ENCODE results near the gene RFX8.

RFX8 gene

DNA sequence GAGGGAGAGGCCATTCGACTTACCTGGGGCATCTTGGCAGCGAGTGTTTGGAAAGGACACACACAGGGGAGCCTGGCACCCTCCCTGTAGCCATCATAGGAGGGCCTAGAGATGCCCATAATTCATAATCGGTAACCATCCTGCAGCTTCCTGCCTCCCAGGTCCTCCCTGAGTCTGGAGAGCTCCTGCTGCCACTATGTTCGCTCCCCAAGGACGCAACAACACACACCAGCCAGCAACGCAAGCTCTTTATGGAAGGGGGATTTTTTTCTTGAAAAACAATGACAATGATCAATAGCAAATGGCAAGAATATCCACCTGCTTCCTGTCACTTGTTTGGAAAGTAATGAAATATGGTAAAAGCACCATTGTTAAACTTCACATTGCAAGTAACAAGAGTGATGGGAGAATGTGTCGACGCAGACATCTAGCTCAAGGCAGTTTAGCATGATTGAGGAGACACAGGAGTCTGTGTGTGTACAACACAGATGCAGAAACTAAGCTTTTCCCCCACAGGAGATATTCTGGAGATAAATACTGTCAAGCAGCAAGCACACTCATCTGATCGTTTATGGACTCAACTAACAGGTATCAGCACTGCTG is 62.7 kb downstream of the RFX8 start:
- no peaks in the 10 kb centered on the region for H3K9me3 ChIP-seq (ENCODE audit: control insufficient read depth, low read length)
- no peak overlapping the region for H3K27ac ChIP-seq (ENCODE audit: low read depth, low read length, severe bottlenecking)
- no peaks in the 10 kb centered on the region for H3K36me3 ChIP-seq (ENCODE audit: control insufficient read depth, insufficient read depth, low read length)
- H3K4me3 ChIP-seq (ENCODE audit: extremely low read depth, insufficient read depth, low read length, poor library complexity, severe bottlenecking), result no peak overlapping the region
- WGBS, 2 experiments (ENCODE audit: insufficient coverage in 2 of 2), result 89 to 97% methylated on average over 3 to 6 of the region's 9 CpGs
- no peaks in the 10 kb centered on the region for H3K4me1 ChIP-seq (ENCODE audit: control insufficient read depth, insufficient read depth, low read length, poor library complexity, severe bottlenecking)

DNA sequence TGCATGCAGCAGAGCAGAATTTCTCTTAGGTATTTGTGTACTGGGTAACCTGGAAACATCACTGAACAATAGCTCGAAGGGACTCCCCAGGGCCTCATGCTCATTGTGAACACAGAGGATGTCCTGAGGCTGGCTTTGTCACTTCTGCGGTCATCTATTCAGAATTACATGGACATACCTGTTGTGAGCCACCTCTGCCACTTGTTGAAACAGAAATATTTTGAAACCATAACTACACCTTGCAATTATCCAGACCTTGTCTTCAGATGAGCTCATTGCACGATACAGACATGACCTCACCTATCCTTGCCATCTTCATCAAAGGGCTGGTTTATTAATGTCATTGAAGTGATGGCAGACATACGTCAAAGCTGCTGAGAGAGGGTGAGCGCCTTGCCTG is 64.2 kb downstream of the RFX8 start:
- Histone ChIP-seq H3K27ac (ENCODE audit: low read depth, low read length, severe bottlenecking) (no peak overlapping the region), H3K9me3 (ENCODE audit: control insufficient read depth, low read length) (no peaks in the 10 kb centered on the region), H3K4me1 (ENCODE audit: control insufficient read depth, insufficient read depth, low read length, poor library complexity, severe bottlenecking) (no peaks in the 10 kb centered on the region), H3K4me3 (ENCODE audit: extremely low read depth, insufficient read depth, low read length, poor library complexity, severe bottlenecking) (no peak overlapping the region), H3K36me3 (ENCODE audit: control insufficient read depth, insufficient read depth, low read length) (no peaks in the 10 kb centered on the region)
- WGBS, 2 experiments (ENCODE audit: insufficient coverage in 2 of 2), result 73 to 99% methylated on average over 4 of the region's 5 CpGs

DNA sequence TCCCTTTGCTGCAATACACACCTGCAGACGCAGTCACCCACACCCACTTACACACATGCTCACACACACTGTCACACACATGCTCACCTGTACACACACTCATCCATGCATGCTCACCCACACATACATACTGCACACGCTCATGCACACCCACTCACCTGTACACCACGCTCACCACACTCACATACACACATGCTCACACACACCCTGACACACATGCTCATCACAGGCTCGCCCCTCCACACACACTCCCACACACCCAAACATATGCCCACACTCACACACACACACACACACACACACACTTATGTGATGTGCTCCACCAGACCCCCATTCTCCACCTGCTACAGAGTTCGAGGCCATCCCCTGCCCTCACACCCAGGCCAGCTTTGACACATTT is 64.8 kb downstream of the RFX8 start:
- no peak overlapping the region for H3K27ac ChIP-seq (ENCODE audit: low read depth, low read length, severe bottlenecking)
- 78 to 86% methylated on average over 3 to 5 of the region's 5 CpGs for WGBS, 2 experiments (ENCODE audit: insufficient coverage in 2 of 2)

DNA sequence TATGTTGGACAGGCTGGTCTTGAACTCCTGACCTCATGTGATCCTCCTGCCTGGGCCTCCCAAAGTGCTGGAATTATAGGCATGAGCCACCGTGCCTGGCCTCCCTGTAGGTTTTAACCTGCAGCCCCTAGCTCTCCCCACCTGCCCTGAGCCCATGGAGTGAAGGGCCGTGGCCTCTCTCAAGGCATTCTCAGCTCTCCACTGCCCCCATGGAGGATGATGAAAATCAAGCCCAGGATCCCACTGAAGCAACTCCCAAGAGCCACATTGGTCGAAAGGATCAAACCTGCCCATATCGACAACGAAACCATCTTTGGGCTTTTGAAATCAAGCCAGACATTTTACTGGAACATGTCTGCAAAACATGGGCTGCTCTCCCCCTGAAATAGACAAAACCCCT is 65.2 kb downstream of the RFX8 start:
- WGBS, 2 experiments (ENCODE audit: insufficient coverage in 2 of 2), result 85 to 88% methylated on average over 4 to 5 of the region's 5 CpGs

More for the DNA sequence above, 64.8 kb downstream of the RFX8 start:
- Histone ChIP-seq H3K36me3 (ENCODE audit: control insufficient read depth, insufficient read depth, low read length) (no peaks in the 10 kb centered on the region), H3K4me3 (ENCODE audit: extremely low read depth, insufficient read depth, low read length, poor library complexity, severe bottlenecking) (no peak overlapping the region), H3K9me3 (ENCODE audit: control insufficient read depth, low read length) (no peaks in the 10 kb centered on the region), H3K4me1 (ENCODE audit: control insufficient read depth, insufficient read depth, low read length, poor library complexity, severe bottlenecking) (no peaks in the 10 kb centered on the region)

DNA sequence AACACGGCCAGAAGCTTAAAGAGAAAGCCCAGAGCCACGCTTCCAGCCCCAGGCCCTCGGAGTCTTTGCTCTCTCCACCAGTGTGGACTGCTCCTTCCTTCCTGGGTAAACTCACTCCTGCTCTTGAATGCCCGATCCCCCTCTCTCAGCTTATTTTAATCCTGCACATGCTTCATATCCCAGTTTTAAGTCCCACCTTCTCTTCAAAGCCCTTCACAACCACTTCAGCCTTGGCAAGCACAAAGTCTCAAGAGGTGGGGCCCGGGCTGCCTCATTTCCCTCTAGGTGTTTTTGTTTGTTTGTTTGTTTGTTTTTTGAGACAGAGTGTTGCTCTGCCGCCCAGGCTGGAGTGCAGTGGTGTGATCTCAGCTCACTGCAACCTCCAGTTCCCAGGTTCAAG is 66.0 kb downstream of the RFX8 start:
- WGBS, 2 experiments (ENCODE audit: insufficient coverage in 2 of 2), result 75 to 84% methylated on average over 5 of the region's 6 CpGs
- no peak overlapping the region for H3K4me3 ChIP-seq (ENCODE audit: extremely low read depth, insufficient read depth, low read length, poor library complexity, severe bottlenecking)
- H3K4me1 ChIP-seq (ENCODE audit: control insufficient read depth, insufficient read depth, low read length, poor library complexity, severe bottlenecking), result no peaks in the 10 kb centered on the region
- H3K36me3 ChIP-seq (ENCODE audit: control insufficient read depth, insufficient read depth, low read length), result no peaks in the 10 kb centered on the region
- no peaks in the 10 kb centered on the region for H3K9me3 ChIP-seq (ENCODE audit: control insufficient read depth, low read length)
- no peak overlapping the region for H3K27ac ChIP-seq (ENCODE audit: low read depth, low read length, severe bottlenecking)

More for the DNA sequence above, 65.2 kb downstream of the RFX8 start:
- Histone ChIP-seq H3K36me3 (ENCODE audit: control insufficient read depth, insufficient read depth, low read length) (no peaks in the 10 kb centered on the region), H3K4me3 (ENCODE audit: extremely low read depth, insufficient read depth, low read length, poor library complexity, severe bottlenecking) (no peak overlapping the region), H3K4me1 (ENCODE audit: control insufficient read depth, insufficient read depth, low read length, poor library complexity, severe bottlenecking) (no peaks in the 10 kb centered on the region), H3K9me3 (ENCODE audit: control insufficient read depth, low read length) (no peaks in the 10 kb centered on the region), H3K27ac (ENCODE audit: low read depth, low read length, severe bottlenecking) (no peak overlapping the region)

DNA sequence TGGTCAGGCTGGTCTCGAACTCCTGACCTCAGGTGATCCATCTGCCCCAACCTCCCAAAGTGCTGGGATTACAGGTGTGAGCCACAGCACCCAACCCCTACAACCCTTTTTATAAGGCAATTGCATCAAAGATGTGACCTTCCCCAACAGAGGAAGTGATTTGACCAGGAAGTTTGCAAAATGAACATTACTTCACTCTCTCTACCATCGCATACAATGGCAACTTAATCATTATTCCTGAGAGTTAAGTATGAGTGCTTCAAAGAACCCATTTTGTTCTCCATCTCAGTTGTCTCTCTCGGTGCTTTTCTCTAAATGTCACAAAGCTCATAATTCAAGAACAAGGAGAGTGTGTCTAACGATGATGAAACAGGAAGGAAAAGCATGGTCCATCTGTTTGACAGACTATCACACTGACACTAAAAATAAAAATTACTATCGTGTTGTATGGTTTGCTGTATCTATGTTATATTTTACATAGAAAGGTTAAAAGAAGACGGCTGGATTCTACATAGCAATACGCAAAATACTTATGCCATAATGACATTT is 69.5 kb downstream of the RFX8 start:
- Histone ChIP-seq H3K36me3 (ENCODE audit: control insufficient read depth, insufficient read depth, low read length) (no peaks in the 10 kb centered on the region), H3K4me3 (ENCODE audit: extremely low read depth, insufficient read depth, low read length, poor library complexity, severe bottlenecking) (no peak overlapping the region), H3K27ac (ENCODE audit: low read depth, low read length, severe bottlenecking) (no peak overlapping the region), H3K9me3 (ENCODE audit: control insufficient read depth, low read length) (no peaks in the 10 kb centered on the region), H3K4me1 (ENCODE audit: control insufficient read depth, insufficient read depth, low read length, poor library complexity, severe bottlenecking) (no peaks in the 10 kb centered on the region)
- 67% methylated on average over 1 of the region's 7 CpGs; no CpG with 5 or more reads in 1 of the 2 experiments for WGBS, 2 experiments (ENCODE audit: insufficient coverage in 2 of 2)

DNA sequence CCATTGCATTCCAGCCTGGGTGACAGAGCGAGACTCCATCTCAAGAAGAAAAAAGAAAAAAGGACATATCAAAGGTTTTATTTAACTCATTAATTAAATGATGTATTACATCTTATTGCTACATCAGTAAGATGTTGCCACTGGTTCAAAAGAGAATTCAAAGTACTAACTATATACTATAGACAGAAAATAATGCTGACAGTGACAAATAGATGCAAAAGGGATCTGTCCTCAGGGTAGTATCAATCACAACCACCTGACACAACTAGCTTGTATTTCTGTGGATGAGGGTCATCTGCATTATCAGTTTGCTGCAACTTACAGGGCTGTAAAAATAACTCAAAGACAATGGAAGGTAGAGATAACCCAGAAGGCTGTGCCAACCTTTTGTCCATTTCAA is 71.2 kb downstream of the RFX8 start:
- H3K27ac ChIP-seq (ENCODE audit: low read depth, low read length, severe bottlenecking), result no peak overlapping the region
- no peaks in the 10 kb centered on the region for H3K4me1 ChIP-seq (ENCODE audit: control insufficient read depth, insufficient read depth, low read length, poor library complexity, severe bottlenecking)
- H3K36me3 ChIP-seq (ENCODE audit: control insufficient read depth, insufficient read depth, low read length), result no peaks in the 10 kb centered on the region
- H3K4me3 ChIP-seq (ENCODE audit: extremely low read depth, insufficient read depth, low read length, poor library complexity, severe bottlenecking), result no peak overlapping the region
- no CpG with 5 or more reads among the region's 1 CpG for WGBS, 2 experiments (ENCODE audit: insufficient coverage in 2 of 2)
- no peaks in the 10 kb centered on the region for H3K9me3 ChIP-seq (ENCODE audit: control insufficient read depth, low read length)

DNA sequence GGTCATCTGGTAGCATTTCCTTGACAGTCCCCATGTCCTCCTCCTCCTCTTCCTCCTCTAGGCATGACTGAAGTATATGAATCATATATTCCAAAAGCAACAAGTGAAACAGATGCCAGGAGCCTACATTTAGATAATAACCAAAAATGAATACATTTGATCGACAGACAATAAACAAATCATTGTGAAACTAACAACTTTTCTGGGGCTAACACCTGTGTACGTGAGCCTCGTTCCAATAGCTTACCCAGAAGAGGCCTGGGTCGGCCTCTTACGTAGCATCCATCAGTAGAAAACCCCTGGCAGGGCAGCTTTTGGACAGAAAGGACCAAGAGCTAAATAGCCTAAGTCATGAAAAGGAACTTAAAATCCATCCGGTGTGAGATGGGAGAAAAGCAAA is 72.3 kb downstream of the RFX8 start:
- H3K36me3 ChIP-seq (ENCODE audit: control insufficient read depth, insufficient read depth, low read length), result no peaks in the 10 kb centered on the region
- no peak overlapping the region for H3K27ac ChIP-seq (ENCODE audit: low read depth, low read length, severe bottlenecking)
- H3K4me1 ChIP-seq (ENCODE audit: control insufficient read depth, insufficient read depth, low read length, poor library complexity, severe bottlenecking), result no peaks in the 10 kb centered on the region
- H3K4me3 ChIP-seq (ENCODE audit: extremely low read depth, insufficient read depth, low read length, poor library complexity, severe bottlenecking), result no peak overlapping the region
- 93 to 97% methylated on average over 6 of the region's 6 CpGs for WGBS, 2 experiments (ENCODE audit: insufficient coverage in 2 of 2)
- H3K9me3 ChIP-seq (ENCODE audit: control insufficient read depth, low read length), result no peaks in the 10 kb centered on the region

DNA sequence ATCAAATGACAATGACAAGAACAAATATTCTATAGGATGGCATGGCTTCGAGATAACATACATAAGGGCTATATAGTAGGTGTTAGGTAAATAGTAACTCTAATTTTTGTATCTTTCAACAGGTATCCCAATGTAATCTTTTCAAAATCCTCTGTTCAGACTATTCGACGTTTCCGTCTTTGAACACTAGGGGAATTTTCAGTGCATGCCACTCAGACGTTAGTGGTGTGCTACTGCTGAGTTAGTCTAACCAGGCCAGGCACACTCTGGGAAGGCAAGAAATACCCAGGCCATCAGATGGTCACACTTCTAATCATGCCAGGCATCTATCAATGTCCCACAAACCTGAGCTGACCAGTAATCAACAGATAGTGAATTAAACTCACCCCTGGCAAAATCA is 73.0 kb downstream of the RFX8 start:
- Histone ChIP-seq H3K9me3 (ENCODE audit: control insufficient read depth, low read length) (no peaks in the 10 kb centered on the region), H3K4me3 (ENCODE audit: extremely low read depth, insufficient read depth, low read length, poor library complexity, severe bottlenecking) (no peak overlapping the region), H3K4me1 (ENCODE audit: control insufficient read depth, insufficient read depth, low read length, poor library complexity, severe bottlenecking) (no peaks in the 10 kb centered on the region), H3K27ac (ENCODE audit: low read depth, low read length, severe bottlenecking) (no peak overlapping the region), H3K36me3 (ENCODE audit: control insufficient read depth, insufficient read depth, low read length) (no peaks in the 10 kb centered on the region)
- 71 to 80% methylated on average over 1 to 4 of the region's 5 CpGs for WGBS, 2 experiments (ENCODE audit: insufficient coverage in 2 of 2)

DNA sequence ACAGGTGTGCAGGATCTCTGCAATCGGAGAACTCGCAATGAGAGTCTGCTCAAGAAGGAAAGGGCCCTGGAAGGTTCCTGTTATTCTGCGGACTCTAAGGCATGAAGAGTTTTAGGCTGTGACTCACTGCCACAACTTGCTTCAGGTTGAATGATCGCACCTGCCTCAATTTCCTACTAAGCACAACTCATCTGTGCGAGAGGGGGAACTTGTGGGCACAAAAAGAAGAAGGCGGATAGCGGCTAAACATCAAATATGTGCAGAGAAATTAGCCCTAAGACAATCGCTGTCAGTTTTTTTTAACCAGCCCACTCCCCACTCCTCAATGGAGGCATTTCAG is 73.6 kb downstream of the RFX8 start:
- Histone ChIP-seq H3K36me3 (ENCODE audit: control insufficient read depth, insufficient read depth, low read length) (no peaks in the 10 kb centered on the region), H3K27ac (ENCODE audit: low read depth, low read length, severe bottlenecking) (no peak overlapping the region), H3K4me1 (ENCODE audit: control insufficient read depth, insufficient read depth, low read length, poor library complexity, severe bottlenecking) (no peaks in the 10 kb centered on the region), H3K4me3 (ENCODE audit: extremely low read depth, insufficient read depth, low read length, poor library complexity, severe bottlenecking) (no peak overlapping the region), H3K9me3 (ENCODE audit: control insufficient read depth, low read length) (no peaks in the 10 kb centered on the region)
- WGBS, 2 experiments (ENCODE audit: insufficient coverage in 2 of 2), result 93 to 95% methylated on average over 7 to 8 of the region's 8 CpGs

DNA sequence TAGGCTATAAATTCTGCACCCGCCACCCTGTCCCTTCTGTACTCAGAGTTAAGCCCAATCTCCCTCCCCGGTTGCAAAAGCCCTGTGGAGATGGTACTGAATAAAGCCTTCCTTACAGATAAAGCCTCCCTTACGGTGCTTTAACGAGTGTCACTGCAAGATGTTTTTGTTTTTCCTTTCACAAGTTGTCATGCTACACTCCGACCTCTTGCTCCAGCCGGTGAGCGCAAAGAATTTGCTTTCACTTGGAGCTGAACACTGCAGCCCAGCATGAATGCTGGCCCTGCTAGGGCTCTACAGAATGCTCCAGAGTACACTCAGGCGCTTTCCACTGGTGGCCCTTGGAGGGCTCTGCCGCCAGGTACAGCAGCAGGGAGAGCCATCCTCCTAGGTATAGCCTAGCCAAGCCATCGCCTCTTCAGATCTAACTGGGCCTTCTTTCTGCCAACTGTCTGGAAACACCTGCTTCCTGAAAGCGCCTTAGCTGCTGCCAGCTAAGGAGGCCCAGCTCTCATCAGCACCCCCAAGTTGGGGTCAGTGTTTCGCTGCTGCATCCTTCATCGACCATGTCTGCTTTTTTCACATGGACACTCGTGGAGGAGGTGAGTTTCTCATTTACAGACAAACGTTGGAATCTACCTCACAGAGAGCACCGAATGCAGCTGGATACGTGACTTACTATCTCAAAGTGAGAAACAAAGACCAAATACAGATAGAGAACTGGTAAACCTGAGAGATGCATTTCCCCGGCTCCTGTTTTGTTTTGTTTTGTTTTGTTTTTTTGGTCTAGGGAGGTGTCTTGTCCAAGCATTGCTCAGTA is 74.2 kb downstream of the RFX8 start:
- no peaks in the 10 kb centered on the region for H3K9me3 ChIP-seq (ENCODE audit: control insufficient read depth, low read length)
- WGBS, 2 experiments (ENCODE audit: insufficient coverage in 2 of 2), result 79 to 86% methylated on average over 15 to 18 of the region's 18 CpGs

More for the DNA sequence above, 74.2 kb downstream of the RFX8 start:
- H3K4me1 ChIP-seq (ENCODE audit: control insufficient read depth, insufficient read depth, low read length, poor library complexity, severe bottlenecking), result no peaks in the 10 kb centered on the region
- H3K36me3 ChIP-seq (ENCODE audit: control insufficient read depth, insufficient read depth, low read length), result no peaks in the 10 kb centered on the region
- H3K27ac ChIP-seq (ENCODE audit: low read depth, low read length, severe bottlenecking), result no peak overlapping the region
- H3K4me3 ChIP-seq (ENCODE audit: extremely low read depth, insufficient read depth, low read length, poor library complexity, severe bottlenecking), result no peak overlapping the region
